ENCODE results near the gene CCDC78.
"Not testable (repeated sequence)": the region's sequence is repeated elsewhere in the genome, so short reads cannot be mapped to it uniquely, and the experiment has no call there.

CCDC78 gene

GRCh38 chr16:691242-691641 lies 35.0 kb downstream of the CCDC78 start:
- DNase-seq = not testable (repeated sequence)

DNA sequence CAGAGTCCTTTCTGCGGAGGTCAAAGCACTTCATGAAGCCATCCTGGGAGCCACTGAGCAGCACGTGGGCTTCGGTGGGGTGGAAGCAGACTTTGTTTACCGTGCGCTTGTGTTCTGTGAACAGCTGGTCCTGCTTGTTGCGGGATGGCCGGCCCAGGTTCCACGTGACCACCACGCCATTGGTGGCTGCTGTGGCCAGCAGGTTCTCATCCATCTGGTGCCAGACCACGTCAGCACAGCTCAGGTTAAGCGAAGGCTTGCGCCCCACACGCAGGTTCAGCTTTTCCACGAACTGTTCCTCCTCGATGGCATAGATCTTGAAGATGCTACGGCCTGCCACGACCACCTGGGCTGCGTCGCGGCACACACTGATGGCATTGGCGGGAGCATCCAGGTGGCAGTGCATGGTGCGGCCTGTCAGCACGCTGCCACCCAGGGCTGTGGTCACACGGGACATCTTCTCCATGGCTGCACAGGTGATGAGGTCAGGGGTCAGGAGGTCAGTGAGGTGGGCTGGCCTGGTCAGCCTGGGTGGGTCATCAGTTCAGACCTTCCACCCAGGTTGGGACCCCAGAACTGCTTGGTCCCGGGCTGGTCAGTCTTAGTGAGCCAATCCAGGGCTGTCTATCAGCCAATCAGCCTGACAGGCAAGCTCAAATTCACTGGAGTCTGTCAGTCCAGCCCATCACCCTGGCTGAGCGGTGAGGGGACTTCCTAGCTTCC lies 36.9 kb downstream of the CCDC78 start:
- DNase-seq = no peak

- no peak for DNase-seq
Measured at GRCh38 chr16:687499-687898, 38.7 kb downstream of the CCDC78 start.

GRCh38 chr16:686459-687260 lies 39.6 kb downstream of the CCDC78 start:
- no peak for DNase-seq

- DNase-seq = no peak
Measured at GRCh38 chr16:685967-686366, 40.3 kb downstream of the CCDC78 start.

GRCh38 chr16:684961-685696 lies 41.1 kb downstream of the CCDC78 start:
- DNase-seq = no peak

- peak; percentile 75 for DNase-seq
Measured at GRCh38 chr16:684071-684794, 42.0 kb downstream of the CCDC78 start, which contains the start of gene JMJD8. JMJD8 (minus strand) TSS chr16:684334; CDS start chr16:684319, 15 bp downstream.

- DNase-seq = no peak
Measured at GRCh38 chr16:683396-684070, 42.7 kb downstream of the CCDC78 start.

DNA sequence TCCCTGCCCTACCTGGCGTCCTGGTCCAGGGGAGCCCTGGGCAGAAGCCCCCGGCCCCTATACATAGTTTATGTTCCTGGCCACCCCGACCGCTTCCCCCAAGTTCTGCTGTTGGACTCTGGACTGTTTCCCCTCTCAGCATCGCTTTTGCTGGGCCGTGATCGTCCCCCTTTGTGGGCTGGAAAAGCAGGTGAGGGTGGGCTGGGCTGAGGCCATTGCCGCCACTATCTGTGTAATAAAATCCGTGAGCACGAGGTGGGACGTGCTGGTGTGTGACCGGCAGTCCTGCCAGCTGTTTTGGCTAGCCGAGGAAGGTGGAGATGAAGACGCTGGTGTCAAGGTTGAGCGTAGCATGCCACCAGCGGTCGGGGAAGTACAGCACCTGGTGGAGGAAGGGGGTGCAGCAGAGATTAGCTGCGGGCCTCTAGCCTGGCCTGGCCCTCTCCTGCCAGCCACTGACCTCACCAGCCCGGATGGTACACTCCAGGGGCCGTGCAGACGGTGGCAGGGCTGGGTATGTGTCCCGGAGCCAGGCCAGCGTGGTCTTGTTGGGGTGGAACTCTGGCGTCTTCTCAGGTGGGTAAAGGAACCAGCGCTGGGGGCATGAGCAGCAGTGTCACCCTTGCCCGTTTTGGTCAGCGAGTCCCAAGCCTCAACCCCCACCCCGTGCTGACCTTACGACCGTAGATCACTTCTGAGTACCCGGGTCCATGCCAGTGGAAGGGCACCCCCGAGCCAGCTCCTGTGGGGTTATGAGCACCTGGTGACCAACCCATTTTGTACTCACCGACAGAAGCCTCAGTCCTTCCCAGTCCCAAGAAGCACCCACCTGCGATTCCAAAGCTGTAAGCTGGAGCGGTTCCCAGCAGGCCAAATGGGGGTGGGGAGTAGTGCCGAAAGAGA lies 43.5 kb downstream of the CCDC78 start:
- no peak for DNase-seq

DNA sequence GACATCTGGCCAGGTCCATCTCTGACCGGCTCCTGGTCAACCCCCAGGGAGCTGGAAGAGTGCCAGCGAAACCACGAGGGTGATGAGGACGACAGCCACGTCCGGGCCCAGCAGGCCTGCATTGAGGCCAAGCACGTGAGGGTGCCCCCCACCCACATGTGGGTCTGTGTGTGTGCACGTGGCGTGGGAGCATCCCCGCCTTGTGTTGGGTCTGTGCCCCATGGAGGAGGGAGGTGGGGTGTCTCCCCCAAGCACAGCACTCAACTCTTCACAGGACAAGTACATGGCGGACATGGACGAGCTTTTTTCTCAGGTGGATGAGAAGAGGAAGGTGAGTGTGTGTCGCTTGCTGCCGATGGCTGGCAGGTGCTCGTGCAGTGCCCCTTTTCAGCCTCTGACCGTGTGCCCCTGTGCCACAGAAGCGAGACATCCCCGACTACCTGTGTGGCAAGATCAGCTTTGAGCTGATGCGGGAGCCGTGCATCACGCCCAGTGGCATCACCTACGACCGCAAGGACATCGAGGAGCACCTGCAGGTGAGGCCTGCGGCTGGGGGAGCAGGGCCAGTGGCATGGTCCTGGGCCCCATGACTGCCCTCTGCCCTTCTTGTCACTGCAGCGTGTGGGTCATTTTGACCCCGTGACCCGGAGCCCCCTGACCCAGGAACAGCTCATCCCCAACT lies 44.4 kb downstream of the CCDC78 start:
- no peak for DNase-seq

- no peak for DNase-seq
Measured at GRCh38 chr16:680967-681745, 45.1 kb downstream of the CCDC78 start.

DNA sequence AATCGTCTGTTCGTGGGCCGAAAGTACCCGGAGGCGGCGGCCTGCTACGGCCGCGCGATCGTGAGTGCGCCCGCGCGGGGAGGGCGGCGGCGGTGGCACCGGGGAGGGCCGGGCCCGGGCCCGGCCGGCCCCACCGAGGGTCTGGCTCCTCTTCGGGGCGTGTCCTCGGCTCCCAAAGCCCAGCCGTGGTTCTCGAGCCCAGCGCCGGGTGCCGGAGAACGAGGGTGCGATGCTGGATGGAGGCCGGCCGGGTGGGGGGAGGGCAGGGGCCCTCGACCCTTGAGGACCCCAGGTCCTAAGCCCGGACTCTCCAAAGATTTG lies 45.7 kb downstream of the CCDC78 start:
- DNase-seq = no peak

DNA sequence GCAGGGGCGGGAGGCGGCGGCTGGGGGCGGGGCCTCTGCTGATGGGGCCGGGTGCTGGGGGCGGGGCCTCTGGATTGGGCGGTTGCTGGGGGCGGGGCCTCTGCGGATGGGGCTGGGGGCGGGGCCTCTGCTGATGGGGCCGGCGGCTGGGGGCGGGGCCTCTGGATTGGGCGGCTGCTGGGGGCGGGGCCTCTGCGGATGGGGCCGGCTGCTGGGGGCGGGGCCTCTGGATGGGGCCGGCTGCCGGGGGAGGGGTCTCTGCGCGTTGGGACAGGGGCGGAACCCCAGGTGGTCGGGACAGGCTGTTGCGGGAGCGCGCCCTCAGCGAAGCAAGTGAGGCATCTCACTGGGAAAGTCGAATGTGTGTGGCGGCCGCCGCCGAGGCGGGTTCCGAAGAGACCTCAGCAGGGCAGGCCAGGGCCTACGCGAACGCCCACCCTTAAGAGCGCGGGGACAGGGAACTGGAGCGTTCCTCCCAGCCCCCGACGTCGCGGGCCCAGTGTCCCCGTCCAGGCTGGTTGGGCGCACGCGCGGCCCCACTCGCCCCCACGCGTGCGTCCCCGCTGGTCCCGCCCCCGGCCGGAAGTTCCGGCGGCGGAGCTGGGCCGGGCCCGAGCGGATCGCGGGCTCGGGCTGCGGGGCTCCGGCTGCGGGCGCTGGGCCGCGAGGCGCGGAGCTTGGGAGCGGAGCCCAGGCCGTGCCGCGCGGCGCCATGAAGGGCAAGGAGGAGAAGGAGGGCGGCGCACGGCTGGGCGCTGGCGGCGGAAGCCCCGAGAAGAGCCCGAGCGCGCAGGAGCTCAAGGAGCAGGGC lies 46.2 kb downstream of the CCDC78 start, which contains the start of gene STUB1:
TSS of gene STUB1 (plus strand) at position 597 of the 811 bp plus-strand sequence. CDS start at position 713, 116 bp downstream.
- DNase-seq = no peak

GRCh38 chr16:678858-679813 lies 47.1 kb downstream of the CCDC78 start:
- no peak for DNase-seq

DNA sequence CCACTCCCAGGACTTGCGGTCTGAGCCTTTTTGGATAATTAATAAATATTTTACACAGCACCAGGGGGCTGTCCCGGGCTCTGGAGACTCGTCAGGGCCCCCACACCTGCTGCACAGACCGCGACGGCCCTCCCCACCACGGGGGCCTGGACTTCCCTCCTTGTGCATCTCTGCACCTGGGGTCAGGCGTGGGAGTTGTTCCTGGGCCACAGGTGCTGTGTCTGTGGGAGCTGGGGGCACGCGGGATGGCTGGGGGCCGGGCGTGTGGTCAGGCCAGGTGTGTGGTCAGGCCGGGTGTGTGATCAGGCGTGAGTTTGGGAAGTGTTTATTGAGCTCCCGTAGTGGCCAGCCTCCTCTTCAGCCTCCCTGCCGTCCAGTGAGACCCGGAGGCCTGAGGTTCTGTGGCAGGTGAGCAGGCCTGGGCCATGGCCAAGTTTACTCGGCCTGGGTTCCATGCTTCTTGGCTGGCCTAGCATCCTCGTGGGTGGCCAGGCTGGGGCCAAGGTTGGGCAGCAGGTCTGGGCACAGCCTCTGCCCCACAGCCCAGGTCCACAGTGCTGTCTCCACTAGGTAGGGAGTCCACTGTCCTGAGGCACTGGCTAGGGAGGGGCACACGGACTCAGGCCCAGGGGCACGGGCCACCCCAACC lies 47.9 kb downstream of the CCDC78 start:
- DNase-seq = no peak

- no peak for DNase-seq
Measured at GRCh38 chr16:677316-678190, 48.7 kb downstream of the CCDC78 start.
